ENCODE measurements around the gene RELA. TPM values are rescaled to one million over a fixed set of nuclear protein-coding genes. Genes with fewer than 3 reads are reported as not detected.
A peak's percentile ranks its signal among the peaks of the same experiment; 100 is the strongest.
"Not testable (repeated sequence)": the region's sequence is repeated elsewhere in the genome, so short reads cannot be mapped to it uniquely, and the experiment has no call there.

Gene RELA
- total and polyA plus RNA-seq, 2 donors (not counting 1 experiment from before 2014, with no cell fraction given) = 124 to 154 TPM

DNA sequence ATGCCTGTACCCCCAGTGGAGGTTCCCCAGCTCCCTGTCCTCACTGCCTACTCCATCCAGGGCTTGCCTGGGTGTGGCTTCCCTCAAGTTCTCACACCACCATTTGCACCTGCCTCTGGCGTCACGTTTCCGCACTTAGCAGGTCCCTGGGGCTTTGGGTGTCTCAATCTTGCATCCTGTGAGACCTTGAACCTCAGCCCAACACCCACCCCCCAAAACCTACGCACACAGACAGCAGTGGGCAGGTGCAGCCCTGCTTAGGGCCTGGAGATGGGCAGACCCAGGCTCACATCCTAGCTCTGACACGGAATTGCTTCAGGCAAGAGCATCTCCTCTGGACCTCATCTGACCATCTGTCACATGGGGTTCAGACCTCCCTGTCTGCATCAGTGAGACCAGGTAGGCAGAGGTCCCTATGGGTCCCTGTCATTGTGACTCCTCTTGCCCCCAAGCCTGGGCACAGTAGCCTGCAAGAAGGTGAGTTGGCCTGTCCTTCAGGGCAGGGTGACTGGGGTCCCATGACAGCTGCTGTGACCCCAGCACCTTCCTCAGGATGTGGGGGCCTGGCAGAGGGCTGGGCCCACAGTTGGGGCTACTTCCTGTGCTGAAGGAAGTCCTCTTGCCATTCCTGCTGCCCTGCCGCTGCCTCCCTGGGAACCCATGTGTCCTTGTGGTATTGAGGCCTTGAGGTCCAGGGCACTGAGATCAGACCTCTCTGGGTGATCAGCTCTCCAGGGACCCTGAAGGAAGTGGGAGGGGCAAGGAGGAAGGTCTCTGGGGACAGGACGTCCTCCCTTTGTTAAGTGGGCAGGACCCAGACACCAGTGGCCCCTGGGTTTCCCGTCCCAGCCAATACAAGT is 22.9 kb downstream of the RELA start:
- Mint-ChIP-seq H3K9me3 (ENCODE audit: insufficient read depth) (no peaks in the 10 kb centered on the region), H3K4me3 (peak overlapping the region; percentile 99), H3K27ac (peak overlapping the region; percentile 98), H3K4me1 (peaks cover 53% of the 10 kb centered on the region), H3K27me3 (no peaks in the 10 kb centered on the region)
- H3K36me3 ChIP-seq (replicated peaks in 1 of 2; ENCODE audit: control extremely low read depth in 1 of 2, control insufficient read depth in 1 of 2, extremely low read depth in 1 of 2, insufficient read depth in 2 of 2, low read length in 1 of 2) = peaks cover 0 to 59% of the 10 kb centered on the region in 2 experiments
- under 1% methylated on average over 8 of the region's 8 CpGs for WGBS (ENCODE audit: insufficient coverage)
- H3K4me3 ChIP-seq (ENCODE audit: control extremely low read depth in 1 of 5, extremely low read depth in 1 of 5, insufficient read depth in 1 of 5, low read depth in 2 of 5, low read length in 4 of 5) = peak overlapping the region; percentile 39 to 97 (median 93)
- peaks cover 43 to 67% of the 10 kb centered on the region in 2 donors for H3K4me1 ChIP-seq (ENCODE audit: control insufficient read depth in 2 of 2, insufficient read depth in 2 of 2, low read length in 2 of 2)
- no peak for TF ChIP-seq EZH2 (IDR thresholded peaks at IDR 0.05; ENCODE audit: borderline replicate concordance, insufficient read depth, low read depth, low read length, poor library complexity, severe bottlenecking)
- TF ChIP-seq, protein P1, sequence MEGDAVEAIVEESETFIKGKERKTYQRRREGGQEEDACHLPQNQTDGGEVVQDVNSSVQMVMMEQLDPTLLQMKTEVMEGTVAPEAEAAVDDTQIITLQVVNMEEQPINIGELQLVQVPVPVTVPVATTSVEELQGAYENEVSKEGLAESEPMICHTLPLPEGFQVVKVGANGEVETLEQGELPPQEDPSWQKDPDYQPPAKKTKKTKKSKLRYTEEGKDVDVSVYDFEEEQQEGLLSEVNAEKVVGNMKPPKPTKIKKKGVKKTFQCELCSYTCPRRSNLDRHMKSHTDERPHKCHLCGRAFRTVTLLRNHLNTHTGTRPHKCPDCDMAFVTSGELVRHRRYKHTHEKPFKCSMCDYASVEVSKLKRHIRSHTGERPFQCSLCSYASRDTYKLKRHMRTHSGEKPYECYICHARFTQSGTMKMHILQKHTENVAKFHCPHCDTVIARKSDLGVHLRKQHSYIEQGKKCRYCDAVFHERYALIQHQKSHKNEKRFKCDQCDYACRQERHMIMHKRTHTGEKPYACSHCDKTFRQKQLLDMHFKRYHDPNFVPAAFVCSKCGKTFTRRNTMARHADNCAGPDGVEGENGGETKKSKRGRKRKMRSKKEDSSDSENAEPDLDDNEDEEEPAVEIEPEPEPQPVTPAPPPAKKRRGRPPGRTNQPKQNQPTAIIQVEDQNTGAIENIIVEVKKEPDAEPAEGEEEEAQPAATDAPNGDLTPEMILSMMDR (IDR thresholded peaks at IDR 0.05) = no peak
- H3K27ac ChIP-seq (ENCODE audit: low read length in 2 of 2) = peak overlapping the region; percentile 100
- no peaks in the 10 kb centered on the region for H3K27me3 ChIP-seq (replicated peaks in 1 of 4; ENCODE audit: control extremely low read depth in 1 of 4, control insufficient read depth in 3 of 4, insufficient read depth in 4 of 4, low read length in 3 of 4)
- H4K20me1 ChIP-seq (ENCODE audit: control insufficient read depth, insufficient read depth, low read length, poor library complexity, severe bottlenecking) = peaks cover 69% of the 10 kb centered on the region
- peaks cover 90% of the 10 kb centered on the region for H3K79me2 ChIP-seq (ENCODE audit: control insufficient read depth, insufficient read depth, low read length)
- H3K4me2 ChIP-seq (replicated peaks; ENCODE audit: low read depth, low read length, poor library complexity, severe bottlenecking) = peak overlapping the region; percentile 96
- intact Hi-C loops (cut with micrococcal nuclease) = loop anchor here (1.0 kb wide), 2 partner anchors 12 to 72 kb away; partner anchors contain the start of gene KAT5
- no peaks in the 10 kb centered on the region for H3K9me3 ChIP-seq (ENCODE audit: control extremely low read depth in 1 of 3, control insufficient read depth in 2 of 3, insufficient read depth in 1 of 3, low read length in 2 of 3)
- POLR2A ChIA-PET = interaction anchor here (0.5 to 5.0 kb wide), 33 partner anchors 9 to 1801 kb away, joined by 3 to 116 read pairs (median 4); partner anchors contain the start of genes DPF2, EHBP1L1, FIBP and KAT5
- H2AFZ ChIP-seq (ENCODE audit: insufficient read depth, low read depth, low read length, poor library complexity, severe bottlenecking) = no peak overlapping the region
- H3K9ac ChIP-seq (ENCODE audit: low read length) = peak overlapping the region; percentile 91
- CTCF ChIA-PET = interaction anchor here (0.6 to 7.4 kb wide), 14 partner anchors 13 to 220 kb away, joined by 3 to 86 read pairs (median 3); partner anchors contain the start of genes MUS81, RELA and RNASEH2C
- peak; percentile 71 for ATAC-seq (ENCODE audit: low read depth)
- DNase-seq = peak; percentile 98

DNA sequence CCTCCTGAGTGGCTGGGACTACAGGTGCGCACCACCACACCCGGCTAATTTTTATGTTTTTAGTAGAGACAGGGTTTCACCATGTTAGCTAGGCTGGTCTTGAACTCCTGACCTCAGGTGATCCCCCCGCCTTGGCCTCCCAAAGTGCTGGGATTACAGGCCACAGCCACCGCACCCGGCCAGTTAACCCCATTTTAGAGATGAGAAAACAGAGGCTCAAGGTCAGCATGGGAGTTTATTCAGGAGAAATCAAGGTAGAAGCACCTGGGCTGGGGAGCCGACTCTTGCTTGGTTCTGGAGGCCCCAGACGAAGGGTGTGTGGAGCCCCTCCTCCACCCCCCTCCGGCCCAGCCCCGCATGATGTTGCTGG is 23.5 kb downstream of the RELA start:
- not testable (repeated sequence) for H3K9me3 ChIP-seq (ENCODE audit: control extremely low read depth in 1 of 3, control insufficient read depth in 2 of 3, insufficient read depth in 1 of 3, low read length in 2 of 3); H3K9me3 Mint-ChIP-seq (ENCODE audit: insufficient read depth); ATAC-seq (ENCODE audit: low read depth); H3K27me3 Mint-ChIP-seq; H3K27me3 ChIP-seq (replicated peaks in 1 of 4; ENCODE audit: control extremely low read depth in 1 of 4, control insufficient read depth in 3 of 4, insufficient read depth in 4 of 4, low read length in 3 of 4); DNase-seq; H2AFZ ChIP-seq (ENCODE audit: insufficient read depth, low read depth, low read length, poor library complexity, severe bottlenecking)
- Histone ChIP-seq H4K20me1 (ENCODE audit: control insufficient read depth, insufficient read depth, low read length, poor library complexity, severe bottlenecking) (peaks cover 69% of the 10 kb centered on the region), H3K79me2 (ENCODE audit: control insufficient read depth, insufficient read depth, low read length) (peaks cover 94% of the 10 kb centered on the region), H3K9ac (ENCODE audit: low read length) (peak overlapping the region; percentile 91), H3K4me3 (ENCODE audit: control extremely low read depth in 1 of 5, extremely low read depth in 1 of 5, insufficient read depth in 1 of 5, low read depth in 2 of 5, low read length in 4 of 5) (peak overlapping the region; percentile 70 to 97 (median 93)), H3K4me1 (ENCODE audit: control insufficient read depth in 2 of 2, insufficient read depth in 2 of 2, low read length in 2 of 2) (peaks cover 43 to 67% of the 10 kb centered on the region in 2 donors), H3K36me3 (replicated peaks in 1 of 2; ENCODE audit: control extremely low read depth in 1 of 2, control insufficient read depth in 1 of 2, extremely low read depth in 1 of 2, insufficient read depth in 2 of 2, low read length in 1 of 2) (peaks cover 0 to 59% of the 10 kb centered on the region in 2 experiments), H3K4me2 (replicated peaks; ENCODE audit: low read depth, low read length, poor library complexity, severe bottlenecking) (peak overlapping the region; percentile 96), H3K27ac (ENCODE audit: low read length in 2 of 2) (peak overlapping the region; percentile 100)
- intact Hi-C loops (cut with micrococcal nuclease) = loop anchor here (1.0 kb wide), 1 partner anchor 73 kb away; the partner anchor contains the start of gene KAT5
- 50% methylated on average over 7 of the region's 9 CpGs for WGBS (ENCODE audit: insufficient coverage)
- POLR2A ChIA-PET = interaction anchor here (0.6 to 5.0 kb wide), 27 partner anchors 8 to 598 kb away, joined by 3 to 116 read pairs (median 5); partner anchors contain the start of genes BANF1, DPF2, EHBP1L1 and EIF1AD
- Mint-ChIP-seq H3K4me1 (peaks cover 49% of the 10 kb centered on the region), H3K27ac (peak overlapping the region; percentile 98), H3K4me3 (peak overlapping the region; percentile 99)
- CTCF ChIA-PET = interaction anchor here (0.7 to 7.4 kb wide), 15 partner anchors 10 to 220 kb away, joined by 3 to 86 read pairs (median 3); partner anchors contain the start of genes MUS81, RELA and RNASEH2C

Measured in B cell (primary cell).